HCT116 (cell line): Measurements from ENCODE around the gene SORCS2.

Experiments used
- POLR2A ChIP-seq: IDR thresholded peaks from 2 replicates; pipeline ENCODE4 v1.7.0; 2011; ENCODE audit warnings: borderline replicate concordance; ENCODE audit not compliant: insufficient read depth, insufficient read length; ENCODE audit errors: extremely low read depth
- TF ChIP-seq, protein P1 (sequence below), 3 experiments: fragments of 200-600 bp in 1 of 3; sonication (generic) in 1 of 3; IDR thresholded peaks in 2 of 3; conservative IDR thresholded peaks in 1 of 3; 2 replicates each; pipeline ENCODE4 v1.5.1; 2012 to 2017; ENCODE audit warnings: low read depth in 2 of 3, low read length in 2 of 3, antibody characterized with exemption in 1 of 3, borderline replicate concordance in 1 of 3, control low read depth in 1 of 3, mild to moderate bottlenecking in 1 of 3, mixed read lengths in 1 of 3, mixed run types in 1 of 3, moderate library complexity in 1 of 3; ENCODE audit not compliant: insufficient read depth in 1 of 3

DNA sequence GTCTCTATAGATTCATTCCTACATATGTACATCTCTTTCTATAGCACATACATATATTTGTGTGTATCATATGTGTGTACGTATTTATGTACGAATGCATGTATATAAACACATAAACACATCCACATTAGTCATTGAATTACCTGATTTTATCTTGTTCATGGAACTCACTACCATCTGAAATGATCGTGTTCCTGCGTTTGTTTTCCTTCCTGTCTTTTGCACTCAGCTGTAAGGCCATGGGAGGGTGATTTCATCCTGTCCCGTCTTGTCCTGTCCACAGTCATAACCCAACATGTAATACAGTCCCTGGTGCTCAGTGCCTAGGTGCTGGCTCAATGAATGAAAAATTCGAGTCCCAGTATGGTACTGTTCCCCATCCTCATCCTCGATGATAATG lies 434.2 kb downstream of the SORCS2 start:
- TF ChIP-seq, protein P1, sequence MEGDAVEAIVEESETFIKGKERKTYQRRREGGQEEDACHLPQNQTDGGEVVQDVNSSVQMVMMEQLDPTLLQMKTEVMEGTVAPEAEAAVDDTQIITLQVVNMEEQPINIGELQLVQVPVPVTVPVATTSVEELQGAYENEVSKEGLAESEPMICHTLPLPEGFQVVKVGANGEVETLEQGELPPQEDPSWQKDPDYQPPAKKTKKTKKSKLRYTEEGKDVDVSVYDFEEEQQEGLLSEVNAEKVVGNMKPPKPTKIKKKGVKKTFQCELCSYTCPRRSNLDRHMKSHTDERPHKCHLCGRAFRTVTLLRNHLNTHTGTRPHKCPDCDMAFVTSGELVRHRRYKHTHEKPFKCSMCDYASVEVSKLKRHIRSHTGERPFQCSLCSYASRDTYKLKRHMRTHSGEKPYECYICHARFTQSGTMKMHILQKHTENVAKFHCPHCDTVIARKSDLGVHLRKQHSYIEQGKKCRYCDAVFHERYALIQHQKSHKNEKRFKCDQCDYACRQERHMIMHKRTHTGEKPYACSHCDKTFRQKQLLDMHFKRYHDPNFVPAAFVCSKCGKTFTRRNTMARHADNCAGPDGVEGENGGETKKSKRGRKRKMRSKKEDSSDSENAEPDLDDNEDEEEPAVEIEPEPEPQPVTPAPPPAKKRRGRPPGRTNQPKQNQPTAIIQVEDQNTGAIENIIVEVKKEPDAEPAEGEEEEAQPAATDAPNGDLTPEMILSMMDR (IDR thresholded peaks at IDR 0.05 in 2 of 3, conservative IDR thresholded peaks at IDR 0.05 in 1 of 3; ENCODE audit: borderline replicate concordance in 1 of 3, insufficient read depth in 1 of 3, low read depth in 2 of 3, low read length in 2 of 3) = no peak
- TF ChIP-seq POLR2A = no peak
